Measurements from ENCODE around the gene CSK.

DNA sequence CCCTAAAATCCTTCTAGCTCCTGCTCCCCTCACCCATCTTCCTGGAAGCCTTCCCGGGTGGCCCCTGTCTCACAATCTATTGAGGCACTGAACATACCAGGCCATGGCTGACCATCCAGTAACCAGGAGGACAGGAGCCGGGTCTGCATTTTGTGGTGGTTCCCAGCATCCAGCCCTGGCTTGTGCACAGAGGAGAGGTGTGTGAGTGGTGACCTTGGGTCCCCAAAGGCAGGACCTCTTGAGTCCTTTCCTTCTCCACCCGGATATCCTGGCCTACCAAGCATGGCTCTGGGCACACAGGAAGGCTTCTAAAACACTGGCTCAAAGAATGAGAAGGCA, 7.8 kb downstream of the CSK start:
- TF ChIP-seq POLR2A (IDR thresholded peaks at IDR 0.05; ENCODE audit: low read depth, low read length) (no peak; the same call in 1 of the 2 replicates), POLR2AphosphoS5 (IDR thresholded peaks at IDR 0.05; ENCODE audit: low read depth, low read length) (no peak)

Data from GM12891 (cell line).